GM19351 (cell line): ENCODE data around the gene HNRNPU.

ENCODE experiments used
- ATAC-seq: cut with Tn5 transposase; IDR thresholded peaks from one replicate; pipeline ENCODE4 v1.9.1; 2021; ENCODE audit warnings: mild to moderate bottlenecking, moderate library complexity; ENCODE audit not compliant: unreplicated experiment

Gene HNRNPU

DNA sequence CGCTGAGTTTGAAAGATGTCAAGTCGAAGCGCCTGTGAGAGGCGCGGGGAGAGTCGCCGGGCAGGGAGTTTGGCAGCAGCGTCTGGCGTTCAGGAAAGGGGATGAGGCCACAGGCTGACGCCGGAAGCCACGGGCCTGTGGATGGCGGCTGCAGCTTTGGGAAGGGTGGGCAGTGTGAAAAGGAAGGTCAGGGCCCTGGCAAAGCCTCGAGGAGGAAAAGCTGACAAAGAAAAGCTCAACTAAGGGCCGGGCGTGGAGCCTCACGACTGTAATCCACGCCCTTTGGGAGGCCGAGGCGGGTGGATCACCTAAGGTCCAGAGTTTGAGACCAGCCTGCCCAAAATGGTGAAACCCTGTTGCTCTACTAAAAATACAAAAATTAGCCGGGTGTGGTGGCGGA is 54.1 kb downstream of the HNRNPU start:
- no peak for ATAC-seq

GRCh38 chr1:244807138-244807537 is 57.2 kb downstream of the HNRNPU start:
- ATAC-seq = no peak

GRCh38 chr1:244804841-244805240 is 59.5 kb downstream of the HNRNPU start:
- ATAC-seq = no peak

GRCh38 chr1:244802556-244803239 is 61.6 kb downstream of the HNRNPU start:
- ATAC-seq = no peak

DNA sequence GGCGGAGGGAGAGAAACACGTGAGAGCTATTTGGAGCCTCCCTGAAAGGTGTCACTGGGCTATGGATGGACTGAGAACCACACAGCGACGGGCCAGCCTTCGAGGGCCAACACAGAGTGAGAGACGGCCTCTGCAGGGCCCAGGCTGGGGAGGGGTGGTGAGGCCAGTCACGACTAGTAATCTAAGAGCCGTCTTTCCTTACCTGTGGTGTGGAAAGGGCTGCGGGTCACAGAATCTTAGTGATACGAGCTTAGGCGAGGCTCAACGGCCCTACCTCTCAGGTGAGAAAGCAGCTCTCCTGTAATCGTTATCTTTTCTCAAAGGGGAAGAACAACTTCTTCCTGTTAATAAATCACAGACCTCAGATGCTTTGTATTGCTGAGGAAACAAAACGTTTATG is 62.3 kb downstream of the HNRNPU start:
- ATAC-seq = no peak

DNA sequence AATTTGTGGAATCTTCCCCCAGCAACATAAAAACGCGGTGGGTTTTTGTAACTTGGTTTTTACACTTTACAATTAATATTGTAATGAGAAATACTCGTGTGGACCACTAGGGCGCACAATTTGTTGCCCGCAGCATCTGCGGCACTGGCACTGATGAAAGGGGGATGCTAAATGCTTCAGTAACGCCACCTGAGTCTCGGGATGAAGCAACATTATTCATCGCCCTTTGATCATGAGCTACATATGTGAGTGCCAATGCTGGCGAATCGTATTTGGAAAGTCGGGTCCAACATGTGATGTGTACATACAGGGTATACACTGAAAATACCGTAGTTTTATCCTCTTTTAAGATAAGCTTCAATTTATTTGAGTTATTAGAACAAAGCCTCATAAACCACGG is 63.1 kb downstream of the HNRNPU start:
- ATAC-seq = peak; percentile 94

GRCh38 chr1:244800821-244801220 is 63.5 kb downstream of the HNRNPU start:
- no peak for ATAC-seq
